Spleen (tissue), 11 donors: ENCODE results near the gene GATA6. TPM values are rescaled to one million over a fixed set of nuclear protein-coding genes. Genes with fewer than 3 reads are reported as not detected.
A peak's percentile ranks its signal among the peaks of the same experiment; 100 is the strongest.

Source experiments
- DNase-seq: peaks from one replicate; pipeline ENCODE4 v3.0.0-alpha.2; 2020
- H3K27ac ChIP-seq, 8 donors: fragments of 200-600 bp; sonication (generic) in 7 of 8; 1 replicate in 4 of 8; 2 replicates in 4 of 8; pipeline versions ENCODE4 v1.5.0 to v1.8.0; 2016 to 2021; ENCODE audit warnings: inconsistent platforms in 4 of 8, mild to moderate bottlenecking in 4 of 8, moderate library complexity in 1 of 8
- H3K27me3 ChIP-seq, 7 donors: fragments of 200-600 bp; sonication (generic) in 6 of 7; replicated peaks in 1 of 7; 1 replicate in 4 of 7; 2 replicates in 3 of 7; pipeline versions ENCODE4 v1.5.0 to v1.8.0; 2016 to 2021; ENCODE audit warnings: inconsistent platforms in 3 of 7, mild to moderate bottlenecking in 1 of 7
- H3K36me3 ChIP-seq, 6 donors: fragments of 200-600 bp; sonication (generic) in 5 of 6; 1 replicate in 4 of 6; 2 replicates in 2 of 6; pipeline versions ENCODE4 v1.5.0 to v1.8.0; 2016 to 2021; ENCODE audit warnings: inconsistent platforms in 2 of 6
- H3K4me1 ChIP-seq, 6 donors: fragments of 200-600 bp; sonication (generic) in 5 of 6; 1 replicate in 3 of 6; 2 replicates in 3 of 6; pipeline versions ENCODE4 v1.5.0 to v1.8.0; 2016 to 2021; ENCODE audit warnings: inconsistent platforms in 3 of 6
- H3K4me3 ChIP-seq, 8 donors: fragments of 200-600 bp; sonication (generic) in 7 of 8; 1 replicate in 4 of 8; 2 replicates in 4 of 8; pipeline versions ENCODE4 v1.5.0 to v1.8.0; 2016 to 2021; ENCODE audit warnings: inconsistent platforms in 4 of 8, mild to moderate bottlenecking in 4 of 8, moderate library complexity in 2 of 8
- H3K9me3 ChIP-seq, 8 donors: fragments of 200-600 bp; sonication (generic) in 7 of 8; 1 replicate in 4 of 8; 2 replicates in 4 of 8; pipeline versions ENCODE4 v1.5.0 to v1.8.0; 2016 to 2021; ENCODE audit warnings: inconsistent platforms in 4 of 8
- POLR2A ChIP-seq, 3 donors: fragments of 450-650 bp; IDR thresholded peaks; one replicate each; pipeline ENCODE4 v1.5.1; 2017; ENCODE audit warnings: antibody characterized with exemption in 3 of 3, mild to moderate bottlenecking in 1 of 3
- POLR2AphosphoS5 ChIP-seq, 3 donors: sonication (generic); formaldehyde crosslinking; IDR thresholded peaks; one replicate each; pipeline ENCODE4 v1.5.1; 2017; ENCODE audit warnings: antibody characterized with exemption in 3 of 3
- WGBS, 5 donors: extraction: QIAGEN DNeasy Blood & Tissue Kit in 3 of 5; methylation state at CpG; one replicate each; pipeline versions ENCODE4 v1.1.5 to v1.1.7; 2013 to 2018; 5-methylcytosine and 5-hydroxymethylcytosine counted together
- intact Hi-C: fragments of 100-400 bp; cut with DNase I; formaldehyde crosslinking; loops from one replicate; pipeline ENCODE4 v1.15.0; 2023; ENCODE audit warnings: low total_unique reads
- polyA plus RNA-seq, 3 donors: library from polyadenylated mRNA; stranded (reverse); fragments of 200-250 nt; gene quantifications; one replicate each; pipeline ENCODE4 v1.2.1, GENCODE V29; 2013
- total RNA-seq, 7 donors: library from RNA; depleted of rRNA in 3 of 7; stranded (reverse); fragments of >200 nt in 3 of 7; fragmentation: NEBNext Ultra II Directional in 4 of 7; extraction: Animal tissue kit (Norgen Biotek cat#: 25700) in 4 of 7; gene quantifications; one replicate each; pipeline versions ENCODE4 v1.1.0 to v1.2.1, GENCODE V29; 2016 to 2021
- TF ChIP-seq, protein P1 (sequence below), 11 experiments: fragments of 200-600 bp in 7 of 11; fragments of 450-650 bp in 4 of 11; sonication (generic) in 4 of 11; IDR thresholded peaks in 8 of 11; conservative IDR thresholded peaks in 3 of 11; 1 replicate in 7 of 11; 2 replicates in 4 of 11; pipeline versions ENCODE4 v1.4.0 to v1.8.0; 2016 to 2021; ENCODE audit warnings: antibody characterized with exemption in 11 of 11, inconsistent platforms in 4 of 11, mild to moderate bottlenecking in 1 of 11
- donor health status: healthy with polysubstance abuse.
- donor health status: DM: no; HTN: no; CAD: no; lungs with moderate emphysema.
- donor health status: DM: no; HTN: no; CAD: no.
- donor health status: Bipolar disorder and iron deficiency.
- donor health status: healthy.
- donor health status: DM: no; HTN: no; CAD: no.
- donor health status: DM: yes; HTN: yes; CAD: no.

GATA6 gene
- total and polyA plus RNA-seq, 10 donors, result 4.2 to 65.3 (median 34.8) TPM

DNA sequence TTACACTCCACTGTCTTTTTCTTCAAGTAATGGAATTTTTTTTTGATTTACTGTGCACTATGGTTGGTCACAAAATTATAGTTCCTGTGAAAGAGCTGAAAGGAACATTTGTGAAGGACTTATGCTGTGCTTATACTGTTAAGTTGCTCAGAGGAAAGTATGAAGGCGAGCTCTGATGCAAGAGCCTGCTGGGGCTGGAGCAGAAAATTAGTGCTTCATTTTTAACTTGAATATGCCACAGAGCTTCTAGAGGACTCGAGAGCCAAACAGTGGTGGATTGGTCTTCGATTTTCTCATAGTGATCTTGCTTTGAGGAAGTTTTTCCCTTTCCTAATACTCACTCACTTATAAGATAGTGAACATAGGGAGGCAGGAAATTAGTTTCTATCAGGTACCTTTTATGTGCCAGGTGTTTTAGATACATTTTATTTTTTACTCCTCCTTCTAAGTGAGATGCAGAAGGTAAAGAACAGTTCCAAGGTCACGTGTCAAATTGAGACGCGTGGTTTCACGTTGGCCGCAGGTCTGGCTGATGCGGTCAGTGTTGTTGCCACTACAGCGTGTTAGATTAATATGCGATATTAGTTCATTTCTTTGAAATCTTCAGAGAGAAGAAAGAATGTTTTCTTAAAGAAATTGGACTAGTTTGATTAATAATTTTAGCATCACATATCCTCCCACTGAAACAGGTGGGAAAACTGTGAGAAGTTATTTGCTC, 20.2 kb downstream of the GATA6 start:
- intact Hi-C loops, result loop anchor here (10.0 kb wide), 2 partner anchors 275 to 375 kb away; no protein-coding TSS in a partner anchor
- no peak for DNase-seq
- peak overlapping the region in 5 of 8 donors; percentile 29 to 66 (median 36) for H3K27ac ChIP-seq
- H3K4me3 ChIP-seq, result no peak overlapping the region
- H3K4me1 ChIP-seq, result peaks cover 4 to 95% (median 26%) of the 10 kb centered on the region in 6 donors
- WGBS, 5 donors, result 72 to 83% (median 77%) methylated on average over 11 of the region's 11 CpGs
- peaks cover 0 to 21% (median 0%) of the 10 kb centered on the region in 6 donors for H3K36me3 ChIP-seq
- H3K27me3 ChIP-seq, result peaks cover 0 to 22% (median 0%) of the 10 kb centered on the region in 7 donors
- TF ChIP-seq, protein P1, sequence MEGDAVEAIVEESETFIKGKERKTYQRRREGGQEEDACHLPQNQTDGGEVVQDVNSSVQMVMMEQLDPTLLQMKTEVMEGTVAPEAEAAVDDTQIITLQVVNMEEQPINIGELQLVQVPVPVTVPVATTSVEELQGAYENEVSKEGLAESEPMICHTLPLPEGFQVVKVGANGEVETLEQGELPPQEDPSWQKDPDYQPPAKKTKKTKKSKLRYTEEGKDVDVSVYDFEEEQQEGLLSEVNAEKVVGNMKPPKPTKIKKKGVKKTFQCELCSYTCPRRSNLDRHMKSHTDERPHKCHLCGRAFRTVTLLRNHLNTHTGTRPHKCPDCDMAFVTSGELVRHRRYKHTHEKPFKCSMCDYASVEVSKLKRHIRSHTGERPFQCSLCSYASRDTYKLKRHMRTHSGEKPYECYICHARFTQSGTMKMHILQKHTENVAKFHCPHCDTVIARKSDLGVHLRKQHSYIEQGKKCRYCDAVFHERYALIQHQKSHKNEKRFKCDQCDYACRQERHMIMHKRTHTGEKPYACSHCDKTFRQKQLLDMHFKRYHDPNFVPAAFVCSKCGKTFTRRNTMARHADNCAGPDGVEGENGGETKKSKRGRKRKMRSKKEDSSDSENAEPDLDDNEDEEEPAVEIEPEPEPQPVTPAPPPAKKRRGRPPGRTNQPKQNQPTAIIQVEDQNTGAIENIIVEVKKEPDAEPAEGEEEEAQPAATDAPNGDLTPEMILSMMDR (IDR thresholded peaks at IDR 0.05 in 8 of 11, conservative IDR thresholded peaks at IDR 0.05 in 3 of 11), result no peak
- TF ChIP-seq POLR2AphosphoS5 (IDR thresholded peaks at IDR 0.05) (no peak), POLR2A (IDR thresholded peaks at IDR 0.05) (no peak)
- H3K9me3 ChIP-seq, result no peaks in the 10 kb centered on the region

DNA sequence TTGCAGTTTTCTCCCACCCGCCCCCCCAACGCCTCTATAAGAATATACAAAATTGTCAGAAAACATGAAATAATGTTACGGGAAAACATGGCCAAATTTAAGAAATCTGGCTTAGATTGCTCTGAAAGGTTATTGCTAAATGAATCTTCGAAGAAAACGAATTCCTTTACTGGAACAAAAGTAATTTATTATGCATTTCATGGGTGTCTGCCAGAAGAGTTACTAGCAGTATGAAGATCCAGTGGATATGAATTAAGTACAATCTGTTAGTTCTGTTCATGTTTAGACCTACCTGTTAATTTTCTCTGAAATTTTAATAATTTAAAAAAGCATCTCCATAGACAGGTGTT, 21.9 kb downstream of the GATA6 start:
- peaks cover 0 to 13% (median 0%) of the 10 kb centered on the region in 7 donors for H3K27me3 ChIP-seq
- WGBS, 5 donors, result 64 to 85% (median 74%) methylated on average over 5 of the region's 5 CpGs
- H3K4me3 ChIP-seq, result no peak overlapping the region
- H3K27ac ChIP-seq, result peak overlapping the region in 2 of 8 donors; percentile 42 to 66
- no peaks in the 10 kb centered on the region for H3K9me3 ChIP-seq
- peaks cover 0 to 4% (median 0%) of the 10 kb centered on the region in 6 donors for H3K36me3 ChIP-seq
- peaks cover under 1 to 95% (median 25%) of the 10 kb centered on the region in 6 donors for H3K4me1 ChIP-seq
- TF ChIP-seq, protein P1 (IDR thresholded peaks at IDR 0.05 in 8 of 11, conservative IDR thresholded peaks at IDR 0.05 in 3 of 11), result no peak
- TF ChIP-seq POLR2AphosphoS5 (IDR thresholded peaks at IDR 0.05) (no peak), POLR2A (IDR thresholded peaks at IDR 0.05) (no peak)
- DNase-seq, result no peak
- intact Hi-C loops, result loop anchor here (10.0 kb wide), 1 partner anchor 373 kb away; no protein-coding TSS in a partner anchor

DNA sequence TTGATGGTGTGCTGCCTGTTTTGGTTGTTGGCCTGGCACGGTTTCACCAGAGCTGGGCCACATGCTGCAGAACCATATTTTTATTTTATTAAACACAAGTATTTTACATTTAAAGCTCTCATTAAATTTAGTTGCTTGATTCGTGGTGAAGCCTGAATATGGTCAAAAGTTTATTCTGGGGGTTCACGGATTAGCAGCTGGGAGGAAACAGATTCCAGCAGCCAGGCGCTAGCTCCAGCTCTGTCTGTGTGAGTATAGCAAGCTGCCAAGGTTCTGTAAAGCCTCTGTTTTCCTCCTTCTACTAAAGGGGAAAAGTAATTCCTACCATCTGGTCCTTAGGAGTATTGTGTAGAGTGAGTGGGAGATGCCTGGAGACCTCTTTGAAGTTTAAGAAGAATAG, 22.5 kb downstream of the GATA6 start:
- Histone ChIP-seq H3K9me3 (no peaks in the 10 kb centered on the region), H3K4me3 (no peak overlapping the region), H3K27me3 (peaks cover 0 to 7% (median 0%) of the 10 kb centered on the region in 7 donors), H3K27ac (peak overlapping the region in 5 of 8 donors; percentile 9 to 66 (median 41)), H3K4me1 (peaks cover 0 to 96% (median 25%) of the 10 kb centered on the region in 6 donors), H3K36me3 (peaks cover 0 to under 1% (median 0%) of the 10 kb centered on the region in 6 donors)
- no peak for DNase-seq
- 51 to 73% (median 70%) methylated on average over 4 of the region's 4 CpGs for WGBS, 5 donors
- no peak for TF ChIP-seq POLR2A (IDR thresholded peaks at IDR 0.05)
- TF ChIP-seq, protein P1 (IDR thresholded peaks at IDR 0.05 in 8 of 11, conservative IDR thresholded peaks at IDR 0.05 in 3 of 11), result no peak
- intact Hi-C loops, result loop anchor here (10.0 kb wide), 1 partner anchor 373 kb away; no protein-coding TSS in a partner anchor

DNA sequence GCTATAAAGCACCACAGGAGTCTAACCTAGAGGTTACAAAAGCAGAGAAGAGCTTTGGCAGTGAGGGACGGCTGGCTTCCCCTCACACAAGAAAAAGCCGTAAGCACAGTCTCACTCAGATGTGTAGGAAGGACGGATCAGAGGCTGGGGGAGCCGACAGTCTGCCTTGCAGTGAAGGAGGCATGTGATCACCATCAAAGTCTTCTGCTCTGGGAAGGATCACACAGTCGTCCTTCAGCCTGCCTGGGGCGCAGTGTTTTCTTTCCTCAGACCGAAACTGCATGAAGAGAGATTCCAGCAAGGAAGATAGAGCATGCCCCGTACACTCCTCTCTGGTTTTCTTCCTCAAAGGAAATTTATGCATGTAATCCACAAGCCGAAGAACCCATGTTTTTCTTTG, 24.1 kb downstream of the GATA6 start:
- Histone ChIP-seq H3K36me3 (peaks cover 0 to 3% (median 0%) of the 10 kb centered on the region in 6 donors), H3K4me1 (peaks cover 7 to 98% (median 31%) of the 10 kb centered on the region in 6 donors), H3K27me3 (peaks cover 0 to 7% (median 0%) of the 10 kb centered on the region in 7 donors), H3K27ac (peak overlapping the region in 5 of 8 donors; percentile 27 to 66 (median 50)), H3K9me3 (no peaks in the 10 kb centered on the region), H3K4me3 (peak overlapping the region in 2 of 8 donors; percentile 11 to 13)
- intact Hi-C loops, result loop anchor here (10.0 kb wide), 1 partner anchor 371 kb away; no protein-coding TSS in a partner anchor
- DNase-seq, result no peak
- TF ChIP-seq POLR2AphosphoS5 (IDR thresholded peaks at IDR 0.05), result no peak
- 48 to 68% (median 60%) methylated on average over 9 of the region's 9 CpGs for WGBS, 5 donors
